HG03342 (cell line): ENCODE data around the gene CC2D2A.

Experiments
- ATAC-seq: cut with Tn5 transposase; IDR thresholded peaks from one replicate; pipeline ENCODE4 v1.9.1; 2021; ENCODE audit warnings: mild to moderate bottlenecking, moderate library complexity; ENCODE audit not compliant: unreplicated experiment

The CC2D2A gene

GRCh38 chr4:15636818-15637217 is 167.1 kb downstream of the CC2D2A start:
- ATAC-seq = no peak

- ATAC-seq = no peak
Measured at GRCh38 chr4:15638418-15638817, 168.7 kb downstream of the CC2D2A start.

GRCh38 chr4:15648600-15648999 is 178.9 kb downstream of the CC2D2A start:
- no peak for ATAC-seq

GRCh38 chr4:15649914-15650545 is 180.3 kb downstream of the CC2D2A start:
- ATAC-seq = peak; percentile 44
